ENCODE results near the gene PACC1.
"Not testable (repeated sequence)": the region's sequence is repeated elsewhere in the genome, so short reads cannot be mapped to it uniquely, and the experiment has no call there.

PACC1 gene

GRCh38 chr1:212395678-212396437 is 18.8 kb downstream of the PACC1 start:
- not testable (repeated sequence) for DNase-seq

GRCh38 chr1:212388985-212389716 is 25.5 kb downstream of the PACC1 start:
- DNase-seq, result no peak

DNA sequence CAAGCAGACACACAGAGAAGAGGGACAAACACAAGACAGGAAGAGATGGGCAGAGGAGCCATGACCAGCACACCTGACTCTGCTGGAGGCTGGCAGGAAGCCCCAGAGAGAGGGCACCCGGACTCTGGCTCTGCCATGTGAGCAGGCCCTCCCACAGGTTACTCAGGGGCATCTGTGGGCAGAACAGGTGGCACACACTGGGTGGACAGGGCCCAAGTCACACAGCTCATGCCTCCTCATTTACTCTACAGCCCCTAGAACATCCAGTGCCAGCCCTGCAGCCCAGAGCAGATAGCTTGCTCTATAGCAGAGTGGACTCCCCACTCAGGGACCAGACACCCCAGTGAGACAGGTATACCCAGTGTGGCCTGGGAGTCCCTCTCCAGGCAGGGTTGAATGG is 28.7 kb downstream of the PACC1 start:
- no peak for DNase-seq

- DNase-seq, result no peak
Measured at GRCh38 chr1:212381397-212382035, 33.2 kb downstream of the PACC1 start.

GRCh38 chr1:212379366-212379765 is 35.3 kb downstream of the PACC1 start:
- DNase-seq, result no peak

- no peak for DNase-seq
Measured at GRCh38 chr1:212377644-212378043, 37.0 kb downstream of the PACC1 start.

DNA sequence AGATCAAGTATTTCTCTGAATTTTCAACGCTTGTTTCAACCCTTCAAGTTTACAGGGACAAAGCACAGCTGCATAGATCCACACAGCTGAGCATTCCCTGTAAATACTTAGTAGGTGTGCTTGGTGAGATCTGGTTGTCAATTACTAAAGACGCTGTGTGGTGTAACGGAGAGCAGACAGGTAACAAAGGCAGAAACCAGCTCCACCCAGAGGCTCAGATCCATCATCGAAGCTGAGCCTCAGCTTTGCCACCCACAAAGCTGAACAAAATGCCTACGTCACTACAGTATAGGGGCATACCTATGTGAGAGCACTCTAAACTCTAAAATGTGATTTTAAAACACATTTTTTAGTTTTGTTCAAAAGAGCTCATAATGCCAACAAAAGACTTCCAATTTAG is 38.7 kb downstream of the PACC1 start:
- no peak for DNase-seq

GRCh38 chr1:212368073-212368484 is 46.6 kb downstream of the PACC1 start:
- no peak for DNase-seq

GRCh38 chr1:212367474-212368072 is 47.1 kb downstream of the PACC1 start:
- DNase-seq, result no peak

DNA sequence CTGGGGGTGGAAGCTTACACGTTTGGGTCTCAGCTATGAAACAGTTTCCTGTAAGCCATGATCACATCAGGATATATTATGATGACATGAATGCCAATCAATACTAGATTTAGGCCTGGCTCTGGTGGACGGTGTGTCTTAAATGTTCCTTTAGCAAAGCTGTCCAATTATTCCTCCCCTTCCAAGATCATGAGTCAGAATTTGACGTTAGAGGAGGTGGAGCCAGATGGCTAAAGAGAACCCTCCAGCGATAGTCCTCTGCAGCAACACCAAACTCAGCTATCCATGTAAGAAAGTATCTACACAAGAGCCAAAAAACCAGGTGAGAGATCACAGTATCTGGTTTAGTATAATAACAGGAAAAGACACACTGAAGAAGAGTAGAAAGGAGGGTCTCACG is 47.8 kb downstream of the PACC1 start:
- DNase-seq, result no peak

DNA sequence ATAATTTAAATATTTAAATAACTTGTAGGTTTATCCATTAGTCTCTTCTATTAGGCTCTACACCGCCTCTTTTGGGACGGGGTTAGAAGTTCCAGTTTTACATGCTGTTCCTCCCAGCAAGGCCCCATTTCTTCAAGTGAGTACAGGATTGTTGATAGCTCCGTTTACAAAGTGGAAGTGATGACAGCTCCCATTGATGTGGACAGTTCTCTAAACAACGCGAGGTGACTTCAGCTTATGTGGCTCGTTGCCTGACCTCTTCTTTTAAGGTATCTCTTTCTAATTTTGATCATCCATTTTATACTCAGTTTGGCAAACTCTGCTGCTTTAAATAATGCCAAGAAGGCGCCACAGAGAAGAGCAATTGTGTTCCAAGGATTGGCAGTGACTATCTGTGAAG is 49.7 kb downstream of the PACC1 start:
- DNase-seq, result no peak

GRCh38 chr1:212359794-212360479 is 54.7 kb downstream of the PACC1 start:
- DNase-seq, result no peak

DNA sequence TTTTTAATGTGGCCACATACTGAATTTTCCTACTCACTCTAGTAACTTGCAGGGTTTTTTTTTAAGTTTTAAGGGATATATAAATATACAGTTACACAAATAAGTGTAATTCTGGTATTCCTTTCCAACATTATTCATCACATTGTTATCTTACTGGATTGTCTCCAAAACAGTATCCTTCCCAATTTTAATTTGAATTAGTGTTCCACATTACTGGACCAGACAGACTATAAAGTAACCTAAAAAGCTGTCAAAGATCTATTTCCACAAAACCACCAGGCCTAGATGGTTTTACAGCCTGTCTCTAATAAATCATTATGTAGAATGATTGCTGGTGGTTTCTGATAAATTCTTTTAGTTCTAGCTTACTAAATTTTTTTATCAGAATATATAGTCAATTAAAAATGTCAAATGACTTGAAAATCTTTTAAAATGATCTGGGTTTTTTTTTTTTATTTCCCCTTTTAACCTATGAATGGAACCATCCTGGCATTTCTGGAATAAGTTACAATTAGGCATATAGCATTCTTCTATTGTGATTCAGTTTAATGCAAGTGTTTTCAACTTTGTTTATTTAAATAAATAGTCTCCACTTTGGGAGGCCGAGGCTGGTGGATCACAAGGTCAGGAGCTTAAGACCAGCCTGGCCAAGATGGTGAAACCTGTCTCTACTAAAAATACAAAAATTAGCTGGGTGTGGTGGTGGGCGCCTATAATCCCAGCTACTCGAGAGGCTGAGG is 59.3 kb downstream of the PACC1 start:
- no peak for DNase-seq

DNA sequence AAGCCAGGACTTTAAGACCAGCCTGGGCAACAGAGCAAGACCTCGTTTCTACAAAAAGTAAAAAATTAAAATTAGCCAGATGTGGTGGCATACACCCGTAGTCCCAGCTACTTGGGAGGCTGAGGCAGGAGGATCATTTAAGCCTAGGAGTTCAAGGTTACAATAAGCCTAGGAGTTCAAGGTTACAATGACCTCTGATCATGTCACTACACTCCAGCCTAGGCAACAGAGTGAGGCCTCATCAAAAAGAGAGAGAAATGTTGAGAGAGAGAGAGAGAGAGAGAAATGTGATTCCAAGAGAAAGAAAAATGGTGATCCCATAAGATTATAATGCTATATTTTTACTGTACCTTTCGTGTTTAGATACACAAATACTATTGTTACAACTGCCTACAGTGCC is 60.2 kb downstream of the PACC1 start:
- DNase-seq, result no peak

GRCh38 chr1:212353181-212353580 is 61.5 kb downstream of the PACC1 start:
- DNase-seq, result no peak

DNA sequence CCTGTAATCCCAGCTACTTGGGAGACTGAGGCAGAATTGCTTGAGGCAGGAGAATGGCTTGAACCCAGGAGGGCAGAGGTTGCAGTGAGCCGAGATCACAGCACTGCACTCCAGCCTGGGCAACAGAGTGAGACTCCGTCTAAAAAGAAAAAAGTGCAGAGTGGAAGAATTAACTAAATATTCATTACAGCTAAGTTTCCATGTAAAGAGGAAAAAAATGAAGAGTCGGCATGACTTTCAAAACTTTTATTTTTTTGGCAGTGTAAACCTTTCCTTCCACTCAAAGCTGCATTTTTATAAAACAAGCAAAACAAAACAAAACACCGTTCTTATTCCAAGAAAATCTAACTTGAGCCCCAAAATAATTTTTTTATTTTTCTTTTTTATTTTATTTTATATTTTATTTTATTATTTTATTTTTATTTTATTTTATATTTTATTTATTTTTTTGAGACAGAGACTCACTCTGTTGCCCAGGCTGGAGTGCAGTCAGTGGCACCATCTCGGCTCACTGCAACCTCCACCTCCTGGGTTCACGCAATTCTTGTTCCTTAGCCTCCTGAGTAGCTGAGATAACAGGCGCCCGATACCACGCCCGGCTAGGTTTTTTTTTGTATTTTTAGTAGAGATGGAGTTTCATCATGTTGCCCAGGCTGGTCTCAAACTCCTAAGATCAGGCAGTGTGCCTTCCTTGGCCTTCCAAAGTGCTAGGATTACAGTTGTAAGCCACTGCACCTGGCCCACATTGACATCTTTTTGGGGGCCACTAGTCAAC is 62.9 kb downstream of the PACC1 start:
- no peak for DNase-seq

DNA sequence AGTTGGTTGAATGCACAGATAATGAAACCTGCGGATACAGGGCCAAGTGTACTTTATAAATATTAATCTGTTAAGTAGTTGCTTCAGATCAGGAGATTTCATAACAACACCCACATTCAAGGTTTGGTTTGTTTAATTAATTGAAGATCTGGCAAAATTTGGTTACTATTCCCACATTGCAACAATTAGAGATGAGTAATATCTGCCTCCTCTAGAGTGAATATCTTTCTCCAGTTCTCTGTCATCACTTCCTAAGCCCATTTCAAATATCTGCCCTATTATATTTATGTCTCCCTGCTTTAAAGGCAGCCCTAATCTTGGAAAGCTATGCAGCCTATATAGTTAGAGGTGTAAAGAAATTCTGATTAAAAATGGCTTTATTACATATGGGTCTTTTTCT is 68.1 kb downstream of the PACC1 start:
- DNase-seq, result no peak

DNA sequence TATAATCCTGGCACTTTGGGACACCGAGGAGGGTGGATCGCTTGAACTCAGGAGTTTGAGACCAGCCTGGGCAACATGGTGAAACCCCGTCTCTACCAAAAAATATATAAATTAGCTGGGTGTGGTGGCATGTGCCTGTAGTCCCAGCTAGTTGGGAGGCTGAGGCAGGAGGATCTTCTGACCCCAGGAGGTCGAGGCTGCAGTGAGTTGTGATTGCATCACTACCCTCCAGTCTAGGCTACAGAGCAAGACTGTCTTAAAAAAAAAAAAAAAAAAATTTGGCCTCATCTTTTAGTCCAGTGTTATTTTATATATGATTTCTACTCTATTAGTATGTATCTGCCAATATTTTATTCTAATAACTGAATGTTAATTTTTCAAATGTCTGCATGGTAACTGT is 69.8 kb downstream of the PACC1 start:
- no peak for DNase-seq

- no peak for DNase-seq
Measured at GRCh38 chr1:212341090-212341489, 73.6 kb downstream of the PACC1 start.

DNA sequence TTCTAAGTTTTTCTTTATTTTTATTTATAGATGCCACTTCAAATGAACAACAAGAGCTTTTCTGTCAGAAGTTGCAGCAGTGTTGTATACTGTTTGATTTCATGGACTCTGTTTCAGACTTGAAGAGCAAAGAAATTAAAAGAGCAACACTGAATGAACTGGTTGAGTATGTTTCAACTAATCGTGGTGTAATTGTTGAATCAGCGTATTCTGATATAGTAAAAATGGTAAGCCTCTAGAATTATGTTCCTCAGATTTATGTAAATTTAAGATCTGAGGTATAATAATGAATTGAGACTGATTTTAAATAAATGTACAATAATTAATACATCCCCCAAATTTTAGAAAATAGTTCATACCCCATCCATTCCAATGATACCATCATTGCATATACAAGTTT is 85.6 kb downstream of the PACC1 start:
- DNase-seq, result no peak

- no peak for DNase-seq
Measured at GRCh38 chr1:212328248-212328647, 86.4 kb downstream of the PACC1 start.

- no peak for DNase-seq
Measured at GRCh38 chr1:212326541-212326940, 88.1 kb downstream of the PACC1 start.
